Activated naive CD4-positive, alpha-beta T cell treated with anti-CD3 and anti-CD28 coated beads, Interleukin-2, amount 10 ng/mL, durations not matched to agents 7 days and 5 days (primary cell): Measurements from ENCODE around the gene C1QTNF1.
"Not testable (repeated sequence)": the region's sequence is repeated elsewhere in the genome, so short reads cannot be mapped to it uniquely, and the experiment has no call there.

ENCODE experiments used
- CTCF ChIA-PET: fragments of 350-600 bp; sonication (Branson Sonifier 250); formaldehyde crosslinking; loops from one replicate; lab custom pipeline; 2021; ENCODE audit warnings: antibody characterized with exemption; lab: Charles Lee
- DNase-seq: peaks from one replicate; pipeline ENCODE4 v3.0.0-alpha.2; 2020
- H3K27ac Mint-ChIP-seq: one replicate; pipeline ENCODE4 v1.8.0; 2021; ENCODE audit warnings: mild to moderate bottlenecking, moderate library complexity, mixed read lengths
- H3K27me3 Mint-ChIP-seq: one replicate; pipeline ENCODE4 v1.8.0; 2021; ENCODE audit warnings: mild to moderate bottlenecking, mixed read lengths
- H3K36me3 Mint-ChIP-seq: one replicate; pipeline ENCODE4 v1.8.0; 2021; ENCODE audit warnings: mixed read lengths
- H3K4me1 Mint-ChIP-seq: one replicate; pipeline ENCODE4 v1.8.0; 2021; ENCODE audit warnings: mixed read lengths
- H3K4me3 Mint-ChIP-seq: one replicate; pipeline ENCODE4 v1.8.0; 2021; ENCODE audit warnings: mild to moderate bottlenecking, moderate library complexity, mixed read lengths
- H3K9me3 Mint-ChIP-seq: one replicate; pipeline ENCODE4 v1.8.0; 2021; ENCODE audit warnings: mixed read lengths

The C1QTNF1 gene

GRCh38 chr17:79070266-79070880, 46.4 kb downstream of the C1QTNF1 start:
- Mint-ChIP-seq H3K27me3 (peaks cover 10% of the 10 kb centered on the region), H3K36me3 (no peaks in the 10 kb centered on the region), H3K4me3 (no peak overlapping the region), H3K27ac (no peak overlapping the region), H3K9me3 (no peaks in the 10 kb centered on the region), H3K4me1 (peaks cover 9% of the 10 kb centered on the region)
- no peak for DNase-seq
- CTCF ChIA-PET: interaction anchor here (0.8 kb wide), 1 partner anchor 12 kb away, joined by 3 read pairs; no protein-coding TSS in a partner anchor

- Mint-ChIP-seq H3K4me1 (peaks cover 17% of the 10 kb centered on the region), H3K27me3 (peaks cover 10% of the 10 kb centered on the region), H3K9me3 (no peaks in the 10 kb centered on the region), H3K27ac (no peak overlapping the region), H3K4me3 (no peak overlapping the region), H3K36me3 (no peaks in the 10 kb centered on the region)
- CTCF ChIA-PET: no interaction called here
- no peak for DNase-seq
Observed at GRCh38 chr17:79071161-79071740, 47.3 kb downstream of the C1QTNF1 start.

GRCh38 chr17:79072544-79072943, 48.6 kb downstream of the C1QTNF1 start:
- peaks cover 10% of the 10 kb centered on the region for H3K27me3 Mint-ChIP-seq
- H3K27ac Mint-ChIP-seq: no peak overlapping the region
- no peak for DNase-seq
- no peaks in the 10 kb centered on the region for H3K36me3 Mint-ChIP-seq
- peaks cover 21% of the 10 kb centered on the region for H3K4me1 Mint-ChIP-seq
- CTCF ChIA-PET: interaction anchor here (0.6 to 2.6 kb wide), 5 partner anchors 10 to 319 kb away, joined by 3 to 7 read pairs (median 4); no protein-coding TSS in a partner anchor
- no peak overlapping the region for H3K4me3 Mint-ChIP-seq
- no peaks in the 10 kb centered on the region for H3K9me3 Mint-ChIP-seq

- CTCF ChIA-PET: interaction anchor here (0.6 to 2.6 kb wide), 7 partner anchors 8 to 319 kb away, joined by 3 to 9 read pairs (median 6); no protein-coding TSS in a partner anchor
Observed at GRCh38 chr17:79073016-79073705, 49.2 kb downstream of the C1QTNF1 start.

GRCh38 chr17:79073706-79074088, 49.7 kb downstream of the C1QTNF1 start:
- CTCF ChIA-PET: interaction anchor here (1.0 to 2.6 kb wide), 6 partner anchors 8 to 318 kb away, joined by 3 to 9 read pairs (median 6); no protein-coding TSS in a partner anchor
- no peak overlapping the region for H3K4me3 Mint-ChIP-seq

More at GRCh38 chr17:79073016-79073705, 49.2 kb downstream of the C1QTNF1 start:
- no peaks in the 10 kb centered on the region for H3K36me3 Mint-ChIP-seq
- no peaks in the 10 kb centered on the region for H3K9me3 Mint-ChIP-seq
- H3K4me3 Mint-ChIP-seq: no peak overlapping the region
- H3K4me1 Mint-ChIP-seq: peaks cover 21% of the 10 kb centered on the region
- H3K27ac Mint-ChIP-seq: no peak overlapping the region
- peaks cover 10% of the 10 kb centered on the region for H3K27me3 Mint-ChIP-seq
- no peak for DNase-seq

GRCh38 chr17:79074121-79074648, 50.2 kb downstream of the C1QTNF1 start:
- Mint-ChIP-seq H3K27ac (peak overlapping the region; percentile 82), H3K4me1 (peaks cover 21% of the 10 kb centered on the region), H3K4me3 (peak overlapping the region; percentile 71)
- H3K9me3 Mint-ChIP-seq, H3K36me3 Mint-ChIP-seq, DNase-seq, H3K27me3 Mint-ChIP-seq: not testable (repeated sequence)
- CTCF ChIA-PET: interaction anchor here (1.0 to 2.6 kb wide), 6 partner anchors 8 to 318 kb away, joined by 3 to 9 read pairs (median 6); no protein-coding TSS in a partner anchor

More at GRCh38 chr17:79073706-79074088, 49.7 kb downstream of the C1QTNF1 start:
- H3K27ac Mint-ChIP-seq: no peak overlapping the region
- DNase-seq: no peak
- H3K36me3 Mint-ChIP-seq: no peaks in the 10 kb centered on the region
- H3K9me3 Mint-ChIP-seq: no peaks in the 10 kb centered on the region
- H3K4me1 Mint-ChIP-seq: peaks cover 21% of the 10 kb centered on the region
- H3K27me3 Mint-ChIP-seq: peaks cover 10% of the 10 kb centered on the region

GRCh38 chr17:79074649-79075445, 50.9 kb downstream of the C1QTNF1 start, which contains the start of gene ENGASE:
ENGASE (plus strand) TSS chr17:79074824; CDS start chr17:79074945, 121 bp downstream.
- Mint-ChIP-seq H3K27me3 (peaks cover 7% of the 10 kb centered on the region), H3K27ac (peak within 1 kb of the TSS; percentile 82), H3K36me3 (peaks cover 9% of the 10 kb centered on the region), H3K4me3 (peak within 1 kb of the TSS; percentile 87), H3K4me1 (peaks cover 21% of the 10 kb centered on the region), H3K9me3 (no peaks in the 10 kb centered on the region)
- CTCF ChIA-PET: interaction anchor here (1.0 to 2.6 kb wide), 4 partner anchors 10 to 29 kb away, joined by 3 to 9 read pairs (median 6); no protein-coding TSS in a partner anchor
- DNase-seq: peak; percentile 94

- peaks cover 9% of the 10 kb centered on the region for H3K36me3 Mint-ChIP-seq
- CTCF ChIA-PET: interaction anchor here (1.5 kb wide), 1 partner anchor 318 kb away, joined by 3 read pairs; no protein-coding TSS in a partner anchor
- no peak for DNase-seq
Observed at GRCh38 chr17:79075446-79075750, 51.4 kb downstream of the C1QTNF1 start.

GRCh38 chr17:79075861-79076406, 52.0 kb downstream of the C1QTNF1 start:
- Mint-ChIP-seq H3K4me1 (peaks cover 21% of the 10 kb centered on the region), H3K27me3 (no peaks in the 10 kb centered on the region), H3K4me3 (peak overlapping the region; percentile 87), H3K27ac (peak overlapping the region; percentile 79), H3K36me3 (peaks cover 11% of the 10 kb centered on the region), H3K9me3 (no peaks in the 10 kb centered on the region)
- no peak for DNase-seq
- CTCF ChIA-PET: interaction anchor here (1.5 kb wide), 1 partner anchor 318 kb away, joined by 3 read pairs; no protein-coding TSS in a partner anchor

More at GRCh38 chr17:79075446-79075750, 51.4 kb downstream of the C1QTNF1 start:
- peaks cover 3% of the 10 kb centered on the region for H3K27me3 Mint-ChIP-seq
- no peaks in the 10 kb centered on the region for H3K9me3 Mint-ChIP-seq
- H3K4me3 Mint-ChIP-seq: peak overlapping the region; percentile 87
- peaks cover 21% of the 10 kb centered on the region for H3K4me1 Mint-ChIP-seq
- H3K27ac Mint-ChIP-seq: peak overlapping the region; percentile 79

- Mint-ChIP-seq H3K27me3 (no peaks in the 10 kb centered on the region), H3K27ac (no peak overlapping the region), H3K4me1 (peaks cover 21% of the 10 kb centered on the region), H3K36me3 (peaks cover 14% of the 10 kb centered on the region), H3K4me3 (no peak overlapping the region), H3K9me3 (no peaks in the 10 kb centered on the region)
- DNase-seq: no peak
- CTCF ChIA-PET: no interaction called here
Observed at GRCh38 chr17:79077587-79077986, 53.6 kb downstream of the C1QTNF1 start.

GRCh38 chr17:79078476-79079190, 54.7 kb downstream of the C1QTNF1 start:
- no peak overlapping the region for H3K27ac Mint-ChIP-seq
- no peak for DNase-seq
- no peak overlapping the region for H3K4me3 Mint-ChIP-seq
- peaks cover 14% of the 10 kb centered on the region for H3K36me3 Mint-ChIP-seq
- peaks cover 21% of the 10 kb centered on the region for H3K4me1 Mint-ChIP-seq
- no peaks in the 10 kb centered on the region for H3K9me3 Mint-ChIP-seq
- no peaks in the 10 kb centered on the region for H3K27me3 Mint-ChIP-seq
- CTCF ChIA-PET: no interaction called here

- Mint-ChIP-seq H3K9me3 (no peaks in the 10 kb centered on the region), H3K4me1 (peaks cover 16% of the 10 kb centered on the region), H3K27me3 (no peaks in the 10 kb centered on the region), H3K36me3 (peaks cover 14% of the 10 kb centered on the region), H3K27ac (no peak overlapping the region), H3K4me3 (no peak overlapping the region)
- CTCF ChIA-PET: no interaction called here
- DNase-seq: no peak
Observed at GRCh38 chr17:79079421-79080200, 55.6 kb downstream of the C1QTNF1 start.
